Measurements from ENCODE around the gene TMUB1. TPM values are rescaled to one million over a fixed set of nuclear protein-coding genes. Genes with fewer than 3 reads are reported as not detected.

The TMUB1 gene
- total and polyA plus RNA-seq, 2 experiments from 2014 or later, result 45.0 to 83.1 TPM

DNA sequence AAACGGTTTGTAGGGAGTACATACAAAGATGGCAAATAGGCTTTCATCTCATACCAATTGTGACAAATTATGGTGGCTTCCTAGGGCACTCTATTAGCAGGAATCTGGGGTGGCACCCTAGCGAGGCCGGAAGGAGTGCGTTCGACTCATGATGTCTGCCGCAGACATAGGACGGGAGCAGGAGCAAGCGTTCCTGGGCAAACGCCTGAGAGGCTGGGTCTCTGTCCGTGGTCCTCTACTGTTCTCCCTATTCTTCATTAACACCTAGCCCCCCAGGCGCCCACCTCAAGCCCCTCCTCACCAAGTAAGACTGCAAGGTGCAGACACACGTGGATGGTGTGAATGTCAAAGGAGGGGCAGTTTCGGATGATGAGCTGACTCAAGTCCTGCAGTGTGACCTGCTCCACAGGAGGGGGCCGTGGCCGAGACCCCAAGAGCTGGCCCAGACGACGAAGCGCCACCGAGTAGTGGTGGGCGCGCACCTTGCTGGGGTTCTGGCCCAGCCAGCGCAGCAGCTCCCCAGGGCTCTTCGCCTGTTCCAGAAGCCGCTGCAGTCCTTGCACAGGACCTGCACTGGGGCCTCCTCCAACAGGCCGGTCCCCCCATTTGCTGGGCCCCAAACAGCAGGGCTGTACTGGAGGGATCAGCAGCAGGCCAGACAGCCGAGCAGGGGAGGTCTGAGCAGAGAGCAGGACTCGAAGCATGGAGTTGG, 3.9 kb downstream of the TMUB1 start:
- Histone ChIP-seq H2AFZ (no peak overlapping the region), H3K36me3 (replicated peaks; ENCODE audit: insufficient read depth, low read depth) (no peaks in the 10 kb centered on the region), H3K79me2 (peaks cover 39% of the 10 kb centered on the region), H3K9me3 (ENCODE audit: low read depth) (no peaks in the 10 kb centered on the region), H3K4me3 (peak overlapping the region; percentile 93), H3K4me1 (ENCODE audit: insufficient read depth) (peaks cover 46% of the 10 kb centered on the region), H3K4me2 (peak overlapping the region; percentile 96), H3K27ac (peak overlapping the region; percentile 97), H3K27me3 (no peaks in the 10 kb centered on the region), H3K9me2 (replicated peaks; ENCODE audit: insufficient read depth) (no peaks in the 10 kb centered on the region), H4K20me1 (ENCODE audit: insufficient read depth, poor library complexity, severe bottlenecking) (no peaks in the 10 kb centered on the region)
- WGBS (ENCODE audit: low lambda C conversion rate, missing lambda C conversion rate), result 88% methylated on average over 27 of the region's 27 CpGs
- TF ChIP-seq, protein P1, sequence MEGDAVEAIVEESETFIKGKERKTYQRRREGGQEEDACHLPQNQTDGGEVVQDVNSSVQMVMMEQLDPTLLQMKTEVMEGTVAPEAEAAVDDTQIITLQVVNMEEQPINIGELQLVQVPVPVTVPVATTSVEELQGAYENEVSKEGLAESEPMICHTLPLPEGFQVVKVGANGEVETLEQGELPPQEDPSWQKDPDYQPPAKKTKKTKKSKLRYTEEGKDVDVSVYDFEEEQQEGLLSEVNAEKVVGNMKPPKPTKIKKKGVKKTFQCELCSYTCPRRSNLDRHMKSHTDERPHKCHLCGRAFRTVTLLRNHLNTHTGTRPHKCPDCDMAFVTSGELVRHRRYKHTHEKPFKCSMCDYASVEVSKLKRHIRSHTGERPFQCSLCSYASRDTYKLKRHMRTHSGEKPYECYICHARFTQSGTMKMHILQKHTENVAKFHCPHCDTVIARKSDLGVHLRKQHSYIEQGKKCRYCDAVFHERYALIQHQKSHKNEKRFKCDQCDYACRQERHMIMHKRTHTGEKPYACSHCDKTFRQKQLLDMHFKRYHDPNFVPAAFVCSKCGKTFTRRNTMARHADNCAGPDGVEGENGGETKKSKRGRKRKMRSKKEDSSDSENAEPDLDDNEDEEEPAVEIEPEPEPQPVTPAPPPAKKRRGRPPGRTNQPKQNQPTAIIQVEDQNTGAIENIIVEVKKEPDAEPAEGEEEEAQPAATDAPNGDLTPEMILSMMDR (IDR thresholded peaks at IDR 0.05; ENCODE audit: poor library complexity), result no peak
- no peak for TF ChIP-seq EZH2 (IDR thresholded peaks at IDR 0.05; ENCODE audit: borderline replicate concordance)
- TF ChIP-seq EZH2phosphoT487 (IDR thresholded peaks at IDR 0.05; ENCODE audit: low read depth, severe bottlenecking, unreplicated experiment), result no peak
- DNase-seq (ENCODE audit: low spot score), result no peak

DNA sequence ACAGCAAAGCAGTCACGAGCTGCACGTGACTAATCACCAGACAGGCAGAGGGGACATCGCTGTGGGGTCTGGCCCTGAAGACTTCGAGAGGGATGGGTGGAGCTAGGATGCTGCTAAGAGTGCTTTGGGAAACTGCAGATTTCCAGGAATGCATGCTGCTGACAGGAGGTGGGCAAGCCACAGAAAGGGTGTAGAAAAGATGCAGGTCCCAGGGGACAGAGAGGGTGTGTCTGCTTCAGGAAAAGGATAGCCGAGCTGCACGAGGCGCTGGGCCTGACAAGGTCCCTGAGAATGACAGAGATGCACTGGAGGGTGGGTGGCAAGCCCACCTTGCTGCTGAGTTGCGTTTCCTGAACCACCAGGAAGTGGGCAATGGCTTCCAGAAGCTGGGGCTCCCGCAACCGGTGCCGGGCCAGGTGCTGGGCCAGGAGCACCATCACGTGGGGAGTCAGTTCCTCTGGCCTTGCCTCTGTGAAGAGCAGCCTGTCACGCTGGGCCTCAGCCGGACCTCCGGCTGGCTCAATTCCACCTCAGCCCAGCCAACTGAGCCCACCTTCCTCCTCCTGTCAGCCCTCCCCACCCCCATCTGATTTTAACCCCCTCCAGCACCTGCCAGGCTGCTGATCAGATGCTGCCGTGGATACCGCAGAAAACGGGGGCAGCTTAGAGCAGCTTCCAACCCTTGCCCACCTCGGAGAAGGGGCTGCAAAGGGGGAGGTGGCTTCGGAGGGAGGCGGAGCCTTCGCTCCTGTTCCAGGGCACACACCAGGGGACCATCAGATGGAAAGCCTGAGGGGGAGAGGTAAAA, 4.9 kb downstream of the TMUB1 start:
- H3K27me3 ChIP-seq, result no peaks in the 10 kb centered on the region
- TF ChIP-seq EZH2 (IDR thresholded peaks at IDR 0.05; ENCODE audit: borderline replicate concordance), result no peak
- TF ChIP-seq, protein P1 (IDR thresholded peaks at IDR 0.05; ENCODE audit: poor library complexity), result no peak
- no peaks in the 10 kb centered on the region for H3K9me3 ChIP-seq (ENCODE audit: low read depth)
- H3K4me2 ChIP-seq, result peak overlapping the region; percentile 96
- no peaks in the 10 kb centered on the region for H4K20me1 ChIP-seq (ENCODE audit: insufficient read depth, poor library complexity, severe bottlenecking)
- no peak overlapping the region for H2AFZ ChIP-seq
- H3K4me1 ChIP-seq (ENCODE audit: insufficient read depth), result peaks cover 41% of the 10 kb centered on the region
- H3K27ac ChIP-seq, result peak overlapping the region; percentile 97
- peaks cover 39% of the 10 kb centered on the region for H3K79me2 ChIP-seq
- H3K4me3 ChIP-seq, result no peak overlapping the region
- 68% methylated on average over 22 of the region's 22 CpGs for WGBS (ENCODE audit: low lambda C conversion rate, missing lambda C conversion rate)
- no peaks in the 10 kb centered on the region for H3K36me3 ChIP-seq (replicated peaks; ENCODE audit: insufficient read depth, low read depth)
- peak; percentile 73 for DNase-seq (ENCODE audit: low spot score)
- no peaks in the 10 kb centered on the region for H3K9me2 ChIP-seq (replicated peaks; ENCODE audit: insufficient read depth)

DNA sequence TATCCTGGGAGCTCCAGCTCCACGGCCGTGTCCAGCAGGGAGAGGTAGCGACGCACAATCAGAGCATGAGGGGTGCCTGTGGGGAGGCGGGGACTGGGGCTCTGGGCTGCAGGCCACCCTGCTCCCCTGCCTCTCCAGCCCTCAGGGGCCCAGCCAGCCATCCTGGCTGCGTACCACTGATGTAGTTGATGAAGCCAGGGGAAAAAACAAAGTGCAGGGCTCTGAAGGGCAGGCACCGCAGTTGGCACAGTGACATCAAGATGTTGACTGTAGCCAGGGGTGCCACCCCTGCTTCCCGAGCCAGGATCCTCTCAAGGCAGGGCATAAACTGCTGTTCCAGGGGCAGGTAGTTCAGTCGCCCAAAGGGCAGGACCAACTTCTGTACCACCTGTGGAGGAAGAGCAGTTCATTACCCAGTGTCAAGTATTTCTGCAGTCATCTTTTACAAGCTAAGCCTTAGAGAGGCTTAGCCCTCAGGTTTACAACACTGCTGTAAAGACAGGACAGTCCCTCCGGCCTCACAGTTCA, 5.5 kb downstream of the TMUB1 start:
- H3K27me3 ChIP-seq, result no peaks in the 10 kb centered on the region
- no peaks in the 10 kb centered on the region for H3K9me2 ChIP-seq (replicated peaks; ENCODE audit: insufficient read depth)
- H3K4me1 ChIP-seq (ENCODE audit: insufficient read depth), result peaks cover 41% of the 10 kb centered on the region
- H3K4me2 ChIP-seq, result no peak overlapping the region
- 87% methylated on average over 10 of the region's 10 CpGs for WGBS (ENCODE audit: low lambda C conversion rate, missing lambda C conversion rate)
- no peaks in the 10 kb centered on the region for H4K20me1 ChIP-seq (ENCODE audit: insufficient read depth, poor library complexity, severe bottlenecking)
- no peaks in the 10 kb centered on the region for H3K9me3 ChIP-seq (ENCODE audit: low read depth)
- no peak overlapping the region for H3K4me3 ChIP-seq
- no peak overlapping the region for H2AFZ ChIP-seq
- H3K79me2 ChIP-seq, result peaks cover 35% of the 10 kb centered on the region
- DNase-seq (ENCODE audit: low spot score), result no peak
- H3K27ac ChIP-seq, result peak overlapping the region; percentile 55
- no peak for TF ChIP-seq EZH2phosphoT487 (IDR thresholded peaks at IDR 0.05; ENCODE audit: low read depth, severe bottlenecking, unreplicated experiment)
- no peak for TF ChIP-seq EZH2 (IDR thresholded peaks at IDR 0.05; ENCODE audit: borderline replicate concordance)
- TF ChIP-seq, protein P1 (IDR thresholded peaks at IDR 0.05; ENCODE audit: poor library complexity), result no peak
- H3K36me3 ChIP-seq (replicated peaks; ENCODE audit: insufficient read depth, low read depth), result no peaks in the 10 kb centered on the region

Measured in hepatocyte (in vitro differentiated cells).